ENCODE data around the gene WNT11. TPM values are rescaled to one million over a fixed set of nuclear protein-coding genes. Genes with fewer than 3 reads are reported as not detected.

The WNT11 gene
- total RNA-seq, 3 donors from 2014 or later (not counting 1 experiment from before 2014, with no cell fraction given) = 0.47 to 1.3 (median 0.80) TPM

DNA sequence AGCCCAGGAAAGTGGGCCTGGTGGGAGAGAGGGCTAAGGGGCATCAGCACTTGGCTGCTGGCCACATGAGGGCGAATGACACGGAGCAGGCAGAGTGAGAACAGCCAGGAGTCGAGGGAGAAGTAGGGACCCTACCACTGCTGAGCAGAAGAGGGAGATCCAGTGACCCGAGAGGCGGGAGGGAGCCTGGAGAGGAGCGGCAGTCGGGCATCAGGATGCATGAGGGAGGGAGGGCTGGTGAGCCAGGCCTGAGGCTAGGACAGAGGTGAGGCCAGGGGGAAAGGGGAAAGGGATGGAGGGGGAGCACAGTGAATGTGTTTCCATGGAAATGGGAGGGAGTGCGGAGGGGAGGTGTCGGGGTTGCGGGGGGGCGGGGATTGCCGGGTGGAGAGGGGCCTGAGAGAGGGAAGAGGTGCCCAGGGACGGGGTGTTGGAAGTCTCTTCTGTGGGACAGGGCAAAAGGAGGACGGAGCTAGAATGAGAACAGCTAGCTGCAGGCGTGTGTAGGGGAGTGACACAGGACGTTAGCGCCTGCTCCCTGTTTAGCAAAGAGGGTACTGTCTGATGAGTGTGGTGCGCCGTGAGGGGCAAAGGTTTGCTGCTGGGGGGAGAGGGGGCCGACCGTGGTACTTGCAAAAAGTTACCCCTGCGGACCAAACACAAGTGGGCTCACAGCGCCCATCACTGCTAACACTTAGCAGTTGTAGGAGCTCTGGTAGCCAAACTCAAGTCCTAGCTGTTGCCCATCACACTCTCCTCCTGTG lies 37.1 kb upstream of the WNT11 start:
- H3K27ac ChIP-seq (ENCODE audit: low read length) = no peak overlapping the region
- Mint-ChIP-seq H3K27ac (no peak overlapping the region), H3K36me3 (no peaks in the 10 kb centered on the region), H3K27me3 (ENCODE audit: low read depth in 2 of 2) (no peaks in the 10 kb centered on the region), H3K4me1 (no peaks in the 10 kb centered on the region), H3K4me3 (no peak overlapping the region), H3K9me3 (no peaks in the 10 kb centered on the region)
- H3K4me1 ChIP-seq (ENCODE audit: control insufficient read depth, insufficient read depth, low read length) = no peaks in the 10 kb centered on the region
- no peak for TF ChIP-seq CTCF (IDR thresholded peaks at IDR 0.05)
- no peak for ATAC-seq
- 80% methylated on average over 22 of the region's 23 CpGs for WGBS (ENCODE audit: insufficient coverage)
- H3K36me3 ChIP-seq (ENCODE audit: control insufficient read depth, insufficient read depth, low read length) = no peaks in the 10 kb centered on the region
- no peak for DNase-seq
- intact Hi-C loops (cut with micrococcal nuclease) = no loop called here
- H3K9me3 ChIP-seq (ENCODE audit: control insufficient read depth, insufficient read depth, low read length) = no peaks in the 10 kb centered on the region
- no peak overlapping the region for H3K4me3 ChIP-seq (ENCODE audit: low read length)
- H3K27me3 ChIP-seq (ENCODE audit: control insufficient read depth, insufficient read depth, low read length) = no peaks in the 10 kb centered on the region

DNA sequence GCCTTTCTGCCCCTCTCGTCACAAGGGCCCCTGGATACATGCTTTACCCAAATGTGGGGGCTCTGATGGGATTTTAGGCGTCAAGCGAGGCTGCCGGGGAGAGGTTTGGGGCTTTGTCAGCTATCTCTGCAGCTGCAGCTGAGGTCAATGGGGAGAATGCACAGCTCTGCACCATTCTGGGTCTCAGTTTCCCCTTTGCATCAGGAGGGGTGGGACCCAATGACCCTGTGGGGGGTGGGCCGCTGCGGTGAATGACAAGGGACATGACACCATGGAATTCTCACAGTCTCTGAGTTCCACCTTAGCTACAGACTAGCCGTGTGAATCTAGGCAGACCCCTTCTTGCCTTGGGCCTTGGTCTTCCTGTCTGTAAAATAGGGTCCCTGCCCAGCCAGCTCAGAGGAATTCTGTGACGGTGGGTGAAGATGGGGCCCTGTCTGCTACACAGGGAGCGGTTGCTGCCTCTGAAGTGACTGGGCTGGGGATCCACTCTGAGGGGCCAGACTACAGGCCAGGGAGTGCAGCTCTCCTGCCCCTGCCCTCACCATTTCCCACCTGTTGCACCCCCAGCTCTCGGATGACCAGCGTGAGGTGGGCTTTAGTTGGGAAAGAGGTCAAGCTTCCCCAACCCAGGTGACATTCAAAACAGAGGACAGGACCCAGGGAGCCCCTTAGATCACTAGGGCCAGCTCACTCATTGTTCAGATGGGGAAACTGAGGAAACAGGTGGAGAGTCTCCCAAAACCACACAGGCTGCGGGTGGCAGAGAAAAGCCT lies 35.9 kb upstream of the WNT11 start:
- TF ChIP-seq CTCF (IDR thresholded peaks at IDR 0.05) = no peak
- intact Hi-C loops (cut with micrococcal nuclease) = no loop called here
- DNase-seq (no peak), ATAC-seq (no peak)
- no peaks in the 10 kb centered on the region for H3K9me3 ChIP-seq (ENCODE audit: control insufficient read depth, insufficient read depth, low read length)
- no peaks in the 10 kb centered on the region for H3K36me3 ChIP-seq (ENCODE audit: control insufficient read depth, insufficient read depth, low read length)
- WGBS (ENCODE audit: insufficient coverage) = 90% methylated on average over 11 of the region's 12 CpGs
- Mint-ChIP-seq H3K4me1 (no peaks in the 10 kb centered on the region), H3K9me3 (no peaks in the 10 kb centered on the region), H3K27me3 (ENCODE audit: low read depth in 2 of 2) (no peaks in the 10 kb centered on the region), H3K4me3 (no peak overlapping the region), H3K36me3 (no peaks in the 10 kb centered on the region), H3K27ac (no peak overlapping the region)
- H3K27ac ChIP-seq (ENCODE audit: low read length) = no peak overlapping the region
- no peak overlapping the region for H3K4me3 ChIP-seq (ENCODE audit: low read length)
- no peaks in the 10 kb centered on the region for H3K27me3 ChIP-seq (ENCODE audit: control insufficient read depth, insufficient read depth, low read length)
- H3K4me1 ChIP-seq (ENCODE audit: control insufficient read depth, insufficient read depth, low read length) = no peaks in the 10 kb centered on the region

- Histone ChIP-seq H3K4me1 (ENCODE audit: control insufficient read depth, insufficient read depth, low read length) (peaks cover 2% of the 10 kb centered on the region), H3K27ac (ENCODE audit: low read length) (no peak overlapping the region), H3K27me3 (ENCODE audit: control insufficient read depth, insufficient read depth, low read length) (no peaks in the 10 kb centered on the region), H3K4me3 (ENCODE audit: low read length) (no peak overlapping the region), H3K9me3 (ENCODE audit: control insufficient read depth, insufficient read depth, low read length) (no peaks in the 10 kb centered on the region), H3K36me3 (ENCODE audit: control insufficient read depth, insufficient read depth, low read length) (no peaks in the 10 kb centered on the region)
- no peak for TF ChIP-seq CTCF (IDR thresholded peaks at IDR 0.05)
- no peak overlapping the region for H3K4me3 Mint-ChIP-seq
- DNase-seq (no peak), ATAC-seq (no peak)
- no peak overlapping the region for H3K27ac Mint-ChIP-seq
- intact Hi-C loops (cut with micrococcal nuclease) = no loop called here
- peaks cover 3 to 7% of the 10 kb centered on the region in 2 donors for H3K4me1 Mint-ChIP-seq
- no peaks in the 10 kb centered on the region for H3K27me3 Mint-ChIP-seq (ENCODE audit: low read depth in 2 of 2)
- 69% methylated on average over 17 of the region's 17 CpGs for WGBS (ENCODE audit: insufficient coverage)
- H3K9me3 Mint-ChIP-seq = no peaks in the 10 kb centered on the region
- H3K36me3 Mint-ChIP-seq = no peaks in the 10 kb centered on the region
These were observed 35.1 kb upstream of the WNT11 start for GRCh38 chr11:76241243-76242000.

Data from natural killer cell (primary cell).